ENCODE data around the gene BMI1.

DNA sequence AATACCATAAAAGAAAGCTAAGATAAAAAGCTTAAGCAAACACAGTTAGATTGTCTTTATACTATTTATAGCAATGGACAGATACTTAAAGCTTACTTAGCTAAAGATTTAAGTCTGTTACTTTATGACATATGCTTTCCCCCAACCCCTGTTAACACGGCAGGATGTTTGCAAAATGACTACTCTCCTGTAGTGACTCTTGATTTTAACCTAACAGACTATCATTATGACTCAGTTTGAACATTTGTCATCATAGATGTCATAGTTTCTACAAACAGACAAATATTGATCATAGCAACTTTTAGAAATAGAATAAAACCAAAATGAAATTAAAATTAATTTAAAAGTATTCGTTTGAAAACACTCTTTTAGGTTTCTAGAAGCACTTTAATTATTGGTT, 12.5 kb upstream of the BMI1 start:
- TF ChIP-seq, protein P1, sequence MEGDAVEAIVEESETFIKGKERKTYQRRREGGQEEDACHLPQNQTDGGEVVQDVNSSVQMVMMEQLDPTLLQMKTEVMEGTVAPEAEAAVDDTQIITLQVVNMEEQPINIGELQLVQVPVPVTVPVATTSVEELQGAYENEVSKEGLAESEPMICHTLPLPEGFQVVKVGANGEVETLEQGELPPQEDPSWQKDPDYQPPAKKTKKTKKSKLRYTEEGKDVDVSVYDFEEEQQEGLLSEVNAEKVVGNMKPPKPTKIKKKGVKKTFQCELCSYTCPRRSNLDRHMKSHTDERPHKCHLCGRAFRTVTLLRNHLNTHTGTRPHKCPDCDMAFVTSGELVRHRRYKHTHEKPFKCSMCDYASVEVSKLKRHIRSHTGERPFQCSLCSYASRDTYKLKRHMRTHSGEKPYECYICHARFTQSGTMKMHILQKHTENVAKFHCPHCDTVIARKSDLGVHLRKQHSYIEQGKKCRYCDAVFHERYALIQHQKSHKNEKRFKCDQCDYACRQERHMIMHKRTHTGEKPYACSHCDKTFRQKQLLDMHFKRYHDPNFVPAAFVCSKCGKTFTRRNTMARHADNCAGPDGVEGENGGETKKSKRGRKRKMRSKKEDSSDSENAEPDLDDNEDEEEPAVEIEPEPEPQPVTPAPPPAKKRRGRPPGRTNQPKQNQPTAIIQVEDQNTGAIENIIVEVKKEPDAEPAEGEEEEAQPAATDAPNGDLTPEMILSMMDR (conservative IDR thresholded peaks at IDR 0.05; ENCODE audit: low read depth in 2 of 2) = no peak
- TF ChIP-seq CREB1 (CRISPR knock-in tag; IDR thresholded peaks at IDR 0.05; ENCODE audit: low read depth) (no peak), EZH2 (IDR thresholded peaks at IDR 0.05; ENCODE audit: low read depth, unreplicated experiment) (no peak), POLR2AphosphoS5 (IDR thresholded peaks at IDR 0.05; ENCODE audit: low read depth) (no peak), EZH2phosphoT487 (IDR thresholded peaks at IDR 0.05; ENCODE audit: unreplicated experiment) (no peak), NANOG (IDR thresholded peaks at IDR 0.05; ENCODE audit: borderline replicate concordance) (no peak), JUNB (IDR thresholded peaks at IDR 0.05; ENCODE audit: unreplicated experiment) (no peak), ZNF114 (CRISPR knock-in tag; IDR thresholded peaks at IDR 0.05) (no peak), ZNF331 (CRISPR knock-in tag; IDR thresholded peaks at IDR 0.05; ENCODE audit: low read depth) (no peak)
- TF ChIP-seq, protein P2, sequence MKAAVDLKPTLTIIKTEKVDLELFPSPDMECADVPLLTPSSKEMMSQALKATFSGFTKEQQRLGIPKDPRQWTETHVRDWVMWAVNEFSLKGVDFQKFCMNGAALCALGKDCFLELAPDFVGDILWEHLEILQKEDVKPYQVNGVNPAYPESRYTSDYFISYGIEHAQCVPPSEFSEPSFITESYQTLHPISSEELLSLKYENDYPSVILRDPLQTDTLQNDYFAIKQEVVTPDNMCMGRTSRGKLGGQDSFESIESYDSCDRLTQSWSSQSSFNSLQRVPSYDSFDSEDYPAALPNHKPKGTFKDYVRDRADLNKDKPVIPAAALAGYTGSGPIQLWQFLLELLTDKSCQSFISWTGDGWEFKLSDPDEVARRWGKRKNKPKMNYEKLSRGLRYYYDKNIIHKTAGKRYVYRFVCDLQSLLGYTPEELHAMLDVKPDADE (IDR thresholded peaks at IDR 0.05) = no peak
- TF ChIP-seq, protein P3, sequence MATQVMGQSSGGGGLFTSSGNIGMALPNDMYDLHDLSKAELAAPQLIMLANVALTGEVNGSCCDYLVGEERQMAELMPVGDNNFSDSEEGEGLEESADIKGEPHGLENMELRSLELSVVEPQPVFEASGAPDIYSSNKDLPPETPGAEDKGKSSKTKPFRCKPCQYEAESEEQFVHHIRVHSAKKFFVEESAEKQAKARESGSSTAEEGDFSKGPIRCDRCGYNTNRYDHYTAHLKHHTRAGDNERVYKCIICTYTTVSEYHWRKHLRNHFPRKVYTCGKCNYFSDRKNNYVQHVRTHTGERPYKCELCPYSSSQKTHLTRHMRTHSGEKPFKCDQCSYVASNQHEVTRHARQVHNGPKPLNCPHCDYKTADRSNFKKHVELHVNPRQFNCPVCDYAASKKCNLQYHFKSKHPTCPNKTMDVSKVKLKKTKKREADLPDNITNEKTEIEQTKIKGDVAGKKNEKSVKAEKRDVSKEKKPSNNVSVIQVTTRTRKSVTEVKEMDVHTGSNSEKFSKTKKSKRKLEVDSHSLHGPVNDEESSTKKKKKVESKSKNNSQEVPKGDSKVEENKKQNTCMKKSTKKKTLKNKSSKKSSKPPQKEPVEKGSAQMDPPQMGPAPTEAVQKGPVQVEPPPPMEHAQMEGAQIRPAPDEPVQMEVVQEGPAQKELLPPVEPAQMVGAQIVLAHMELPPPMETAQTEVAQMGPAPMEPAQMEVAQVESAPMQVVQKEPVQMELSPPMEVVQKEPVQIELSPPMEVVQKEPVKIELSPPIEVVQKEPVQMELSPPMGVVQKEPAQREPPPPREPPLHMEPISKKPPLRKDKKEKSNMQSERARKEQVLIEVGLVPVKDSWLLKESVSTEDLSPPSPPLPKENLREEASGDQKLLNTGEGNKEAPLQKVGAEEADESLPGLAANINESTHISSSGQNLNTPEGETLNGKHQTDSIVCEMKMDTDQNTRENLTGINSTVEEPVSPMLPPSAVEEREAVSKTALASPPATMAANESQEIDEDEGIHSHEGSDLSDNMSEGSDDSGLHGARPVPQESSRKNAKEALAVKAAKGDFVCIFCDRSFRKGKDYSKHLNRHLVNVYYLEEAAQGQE (IDR thresholded peaks at IDR 0.05; ENCODE audit: unreplicated experiment) = no peak
- TF ChIP-seq, protein P4, sequence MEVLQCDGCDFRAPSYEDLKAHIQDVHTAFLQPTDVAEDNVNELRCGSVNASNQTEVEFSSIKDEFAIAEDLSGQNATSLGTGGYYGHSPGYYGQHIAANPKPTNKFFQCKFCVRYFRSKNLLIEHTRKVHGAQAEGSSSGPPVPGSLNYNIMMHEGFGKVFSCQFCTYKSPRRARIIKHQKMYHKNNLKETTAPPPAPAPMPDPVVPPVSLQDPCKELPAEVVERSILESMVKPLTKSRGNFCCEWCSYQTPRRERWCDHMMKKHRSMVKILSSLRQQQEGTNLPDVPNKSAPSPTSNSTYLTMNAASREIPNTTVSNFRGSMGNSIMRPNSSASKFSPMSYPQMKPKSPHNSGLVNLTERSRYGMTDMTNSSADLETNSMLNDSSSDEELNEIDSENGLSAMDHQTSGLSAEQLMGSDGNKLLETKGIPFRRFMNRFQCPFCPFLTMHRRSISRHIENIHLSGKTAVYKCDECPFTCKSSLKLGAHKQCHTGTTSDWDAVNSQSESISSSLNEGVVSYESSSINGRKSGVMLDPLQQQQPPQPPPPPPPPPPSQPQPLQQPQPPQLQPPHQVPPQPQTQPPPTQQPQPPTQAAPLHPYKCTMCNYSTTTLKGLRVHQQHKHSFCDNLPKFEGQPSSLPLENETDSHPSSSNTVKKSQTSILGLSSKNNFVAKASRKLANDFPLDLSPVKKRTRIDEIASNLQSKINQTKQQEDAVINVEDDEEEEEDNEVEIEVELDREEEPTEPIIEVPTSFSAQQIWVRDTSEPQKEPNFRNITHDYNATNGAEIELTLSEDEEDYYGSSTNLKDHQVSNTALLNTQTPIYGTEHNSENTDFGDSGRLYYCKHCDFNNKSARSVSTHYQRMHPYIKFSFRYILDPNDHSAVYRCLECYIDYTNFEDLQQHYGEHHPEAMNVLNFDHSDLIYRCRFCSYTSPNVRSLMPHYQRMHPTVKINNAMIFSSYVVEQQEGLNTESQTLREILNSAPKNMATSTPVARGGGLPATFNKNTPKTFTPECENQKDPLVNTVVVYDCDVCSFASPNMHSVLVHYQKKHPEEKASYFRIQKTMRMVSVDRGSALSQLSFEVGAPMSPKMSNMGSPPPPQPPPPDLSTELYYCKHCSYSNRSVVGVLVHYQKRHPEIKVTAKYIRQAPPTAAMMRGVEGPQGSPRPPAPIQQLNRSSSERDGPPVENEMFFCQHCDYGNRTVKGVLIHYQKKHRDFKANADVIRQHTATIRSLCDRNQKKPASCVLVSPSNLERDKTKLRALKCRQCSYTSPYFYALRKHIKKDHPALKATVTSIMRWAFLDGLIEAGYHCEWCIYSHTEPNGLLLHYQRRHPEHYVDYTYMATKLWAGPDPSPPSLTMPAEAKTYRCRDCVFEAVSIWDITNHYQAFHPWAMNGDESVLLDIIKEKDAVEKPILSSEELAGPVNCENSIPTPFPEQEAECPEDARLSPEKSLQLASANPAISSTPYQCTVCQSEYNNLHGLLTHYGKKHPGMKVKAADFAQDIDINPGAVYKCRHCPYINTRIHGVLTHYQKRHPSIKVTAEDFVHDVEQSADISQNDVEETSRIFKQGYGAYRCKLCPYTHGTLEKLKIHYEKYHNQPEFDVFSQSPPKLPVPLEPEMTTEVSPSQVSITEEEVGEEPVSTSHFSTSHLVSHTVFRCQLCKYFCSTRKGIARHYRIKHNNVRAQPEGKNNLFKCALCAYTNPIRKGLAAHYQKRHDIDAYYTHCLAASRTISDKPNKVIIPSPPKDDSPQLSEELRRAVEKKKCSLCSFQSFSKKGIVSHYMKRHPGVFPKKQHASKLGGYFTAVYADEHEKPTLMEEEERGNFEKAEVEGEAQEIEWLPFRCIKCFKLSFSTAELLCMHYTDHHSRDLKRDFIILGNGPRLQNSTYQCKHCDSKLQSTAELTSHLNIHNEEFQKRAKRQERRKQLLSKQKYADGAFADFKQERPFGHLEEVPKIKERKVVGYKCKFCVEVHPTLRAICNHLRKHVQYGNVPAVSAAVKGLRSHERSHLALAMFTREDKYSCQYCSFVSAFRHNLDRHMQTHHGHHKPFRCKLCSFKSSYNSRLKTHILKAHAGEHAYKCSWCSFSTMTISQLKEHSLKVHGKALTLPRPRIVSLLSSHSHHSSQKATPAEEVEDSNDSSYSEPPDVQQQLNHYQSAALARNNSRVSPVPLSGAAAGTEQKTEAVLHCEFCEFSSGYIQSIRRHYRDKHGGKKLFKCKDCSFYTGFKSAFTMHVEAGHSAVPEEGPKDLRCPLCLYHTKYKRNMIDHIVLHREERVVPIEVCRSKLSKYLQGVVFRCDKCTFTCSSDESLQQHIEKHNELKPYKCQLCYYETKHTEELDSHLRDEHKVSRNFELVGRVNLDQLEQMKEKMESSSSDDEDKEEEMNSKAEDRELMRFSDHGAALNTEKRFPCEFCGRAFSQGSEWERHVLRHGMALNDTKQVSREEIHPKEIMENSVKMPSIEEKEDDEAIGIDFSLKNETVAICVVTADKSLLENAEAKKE (CRISPR knock-in tag; IDR thresholded peaks at IDR 0.05) = no peak
